Right lobe of liver (tissue), 6 donors: ENCODE data around the gene ADSS2. TPM values are rescaled to one million over a fixed set of nuclear protein-coding genes. Genes with fewer than 3 reads are reported as not detected.

Experiments used
- ATAC-seq, 4 donors: fragments of 200-7000 bp; cut with Tn5 transposase; one replicate each; pipeline ENCODE4 v1.9.1; 2020; ENCODE audit warnings: mild to moderate bottlenecking in 4 of 4, moderate library complexity in 4 of 4
- DNase-seq, 3 donors: peaks; one replicate each; pipeline ENCODE4 v3.0.0-alpha.2; 2020
- H3K27ac ChIP-seq, 3 donors: fragments of 200-600 bp; one replicate each; pipeline ENCODE4 v1.8.0; 2022
- H3K27me3 ChIP-seq, 2 donors: fragments of 200-600 bp; one replicate each; pipeline ENCODE4 v1.8.0; 2022
- H3K36me3 ChIP-seq, 4 donors: fragments of 200-600 bp; sonication (generic) in 1 of 4; one replicate each; pipeline versions ENCODE4 v1.5.1 to v1.8.0; 2017 to 2022; ENCODE audit warnings: control low read depth in 1 of 4
- H3K4me1 ChIP-seq, 4 donors: fragments of 200-600 bp; sonication (generic) in 1 of 4; one replicate each; pipeline versions ENCODE4 v1.5.1 to v1.8.0; 2017 to 2022; ENCODE audit warnings: control low read depth in 1 of 4
- H3K4me3 ChIP-seq, 3 donors: fragments of 200-600 bp; one replicate each; pipeline ENCODE4 v1.8.0; 2022
- H3K9me3 ChIP-seq, 4 donors: fragments of 200-600 bp; sonication (generic) in 1 of 4; one replicate each; pipeline versions ENCODE4 v1.5.1 to v1.8.0; 2017 to 2022; ENCODE audit warnings: control low read depth in 1 of 4
- POLR2A ChIP-seq: fragments of 450-650 bp; IDR thresholded peaks from one replicate; pipeline ENCODE4 v1.6.1; 2017; ENCODE audit warnings: antibody characterized with exemption, mild to moderate bottlenecking
- WGBS: methylation state at CpG from one replicate; pipeline ENCODE4 v1.1.6; 2018; ENCODE audit warnings: low coverage, low lambda C conversion rate; ENCODE audit not compliant: insufficient coverage; ENCODE audit errors: missing lambda C conversion rate; 5-methylcytosine and 5-hydroxymethylcytosine counted together
- intact Hi-C, 2 donors: fragments of 100-400 bp; cut with DNase I; formaldehyde crosslinking; loops; one replicate each; pipeline versions ENCODE4 v1.11.2 to v1.14.1; 2022
- total RNA-seq, 6 experiments: library from RNA; depleted of rRNA in 2 of 6; stranded (reverse); fragments of >200 nt in 2 of 6; fragmentation: NEBNext Ultra II Directional in 3 of 6; extraction: Animal tissue kit (Norgen Biotek cat#: 25700) in 3 of 6; gene quantifications; one replicate each; pipeline versions ENCODE4 v1.1.0 to v1.2.4, GENCODE V29; 2016 to 2023
- TF ChIP-seq, protein P1 (sequence below), 4 donors: fragments of 200-600 bp in 3 of 4; fragments of 450-650 bp in 1 of 4; IDR thresholded peaks; one replicate each; pipeline versions ENCODE4 v1.5.1 to v1.8.0; 2016 to 2022; ENCODE audit warnings: antibody characterized with exemption in 4 of 4, mild to moderate bottlenecking in 2 of 4
- donor health status: DM: no; HTN: yes; CAD: no.
- donor health status: DM: no; HTN: no; CAD: no.
- donor health status: DM: no; HTN: no; CAD: no.
- donor health status: DM: no; HTN: yes; CAD: no.
- donor health status: DM: no; HTN: yes; CAD: no.

ADSS2 gene
- total RNA-seq, 6 experiments from 2014 or later = 9.8 to 16.1 (median 14.5) TPM

DNA sequence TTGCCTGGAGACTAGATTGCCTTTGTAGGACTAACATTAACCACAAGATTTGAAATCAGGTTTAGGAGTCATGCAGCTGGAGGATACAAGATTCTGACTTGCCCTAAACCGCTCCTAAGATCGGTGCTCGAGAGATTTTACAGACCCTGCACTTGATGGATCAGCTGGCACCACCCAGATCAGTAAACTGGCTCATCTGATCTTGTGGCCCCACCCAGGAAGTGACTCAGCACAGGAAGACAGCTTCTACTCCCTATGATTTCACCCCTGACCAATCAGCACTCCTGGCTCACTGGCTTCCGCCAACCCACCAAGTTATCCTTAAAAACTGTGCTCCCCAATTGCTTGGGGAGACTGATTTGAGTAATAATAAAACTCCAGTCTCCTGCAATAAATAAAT, 8.5 kb upstream of the ADSS2 start:
- no peaks in the 10 kb centered on the region for H3K27me3 ChIP-seq
- H3K9me3 ChIP-seq = no peaks in the 10 kb centered on the region
- no peak overlapping the region for H3K4me3 ChIP-seq
- H3K27ac ChIP-seq = no peak overlapping the region
- DNase-seq = no peak
- no peak for ATAC-seq
- WGBS = no CpG with 5 or more reads among the region's 4 CpGs
- H3K4me1 ChIP-seq = peaks cover 0 to 6% (median 2%) of the 10 kb centered on the region in 4 donors
- TF ChIP-seq POLR2A = no peak
- TF ChIP-seq, protein P1, sequence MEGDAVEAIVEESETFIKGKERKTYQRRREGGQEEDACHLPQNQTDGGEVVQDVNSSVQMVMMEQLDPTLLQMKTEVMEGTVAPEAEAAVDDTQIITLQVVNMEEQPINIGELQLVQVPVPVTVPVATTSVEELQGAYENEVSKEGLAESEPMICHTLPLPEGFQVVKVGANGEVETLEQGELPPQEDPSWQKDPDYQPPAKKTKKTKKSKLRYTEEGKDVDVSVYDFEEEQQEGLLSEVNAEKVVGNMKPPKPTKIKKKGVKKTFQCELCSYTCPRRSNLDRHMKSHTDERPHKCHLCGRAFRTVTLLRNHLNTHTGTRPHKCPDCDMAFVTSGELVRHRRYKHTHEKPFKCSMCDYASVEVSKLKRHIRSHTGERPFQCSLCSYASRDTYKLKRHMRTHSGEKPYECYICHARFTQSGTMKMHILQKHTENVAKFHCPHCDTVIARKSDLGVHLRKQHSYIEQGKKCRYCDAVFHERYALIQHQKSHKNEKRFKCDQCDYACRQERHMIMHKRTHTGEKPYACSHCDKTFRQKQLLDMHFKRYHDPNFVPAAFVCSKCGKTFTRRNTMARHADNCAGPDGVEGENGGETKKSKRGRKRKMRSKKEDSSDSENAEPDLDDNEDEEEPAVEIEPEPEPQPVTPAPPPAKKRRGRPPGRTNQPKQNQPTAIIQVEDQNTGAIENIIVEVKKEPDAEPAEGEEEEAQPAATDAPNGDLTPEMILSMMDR (IDR thresholded peaks at IDR 0.05) = no peak
- H3K36me3 ChIP-seq = no peaks in the 10 kb centered on the region
- intact Hi-C loops = no loop called here

DNA sequence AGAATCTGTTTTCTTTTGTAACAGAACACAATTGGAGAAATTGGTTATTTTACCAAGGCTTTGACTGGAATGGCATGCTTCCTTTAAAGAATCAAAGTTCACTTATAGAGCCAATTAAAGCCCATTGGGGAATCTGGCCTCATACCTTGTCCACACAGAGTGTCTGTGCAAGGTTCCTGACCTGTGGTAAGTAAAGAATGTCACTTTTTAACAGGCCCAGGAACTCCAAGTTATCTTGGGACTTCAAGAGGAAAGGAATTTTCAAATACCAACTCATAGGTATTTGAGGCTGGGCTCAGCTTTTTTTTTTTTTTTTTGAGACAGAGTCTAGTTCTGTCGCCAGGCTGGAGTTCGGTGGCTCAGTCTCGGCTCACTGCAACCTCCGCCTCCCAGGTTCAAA, 7.1 kb upstream of the ADSS2 start:
- Histone ChIP-seq H3K4me3 (no peak overlapping the region), H3K27me3 (no peaks in the 10 kb centered on the region), H3K4me1 (peaks cover 0 to 6% (median 2%) of the 10 kb centered on the region in 4 donors), H3K9me3 (no peaks in the 10 kb centered on the region), H3K36me3 (no peaks in the 10 kb centered on the region), H3K27ac (no peak overlapping the region)
- TF ChIP-seq POLR2A = no peak
- TF ChIP-seq, protein P1 (IDR thresholded peaks at IDR 0.05) = no peak
- 96% methylated on average over 4 of the region's 4 CpGs for WGBS
- no peak for ATAC-seq
- no peak for DNase-seq
- intact Hi-C loops = no loop called here

DNA sequence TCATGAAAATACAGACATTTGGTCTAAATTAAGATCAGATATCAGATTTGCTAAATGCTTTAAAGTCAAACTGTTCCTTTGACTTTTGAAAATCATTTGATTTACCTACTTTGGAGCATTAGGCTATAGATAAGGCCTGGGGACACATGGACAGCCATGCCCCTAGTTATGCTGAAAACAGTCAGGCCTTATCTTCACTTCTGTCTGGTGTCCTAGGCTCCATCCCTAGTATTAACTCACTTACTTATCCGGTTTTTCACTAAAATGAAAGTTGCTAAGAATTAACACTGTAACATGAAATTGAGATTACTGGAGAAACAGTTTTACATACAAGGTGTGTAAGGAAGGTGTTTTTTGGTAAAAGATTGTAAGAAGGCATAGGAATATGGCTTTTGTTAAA, 4.9 kb upstream of the ADSS2 start:
- H3K4me1 ChIP-seq = peaks cover 0 to 12% (median 2%) of the 10 kb centered on the region in 4 donors
- 64% methylated on average over 1 of the region's 1 CpG for WGBS
- intact Hi-C loops = no loop called here

DNA sequence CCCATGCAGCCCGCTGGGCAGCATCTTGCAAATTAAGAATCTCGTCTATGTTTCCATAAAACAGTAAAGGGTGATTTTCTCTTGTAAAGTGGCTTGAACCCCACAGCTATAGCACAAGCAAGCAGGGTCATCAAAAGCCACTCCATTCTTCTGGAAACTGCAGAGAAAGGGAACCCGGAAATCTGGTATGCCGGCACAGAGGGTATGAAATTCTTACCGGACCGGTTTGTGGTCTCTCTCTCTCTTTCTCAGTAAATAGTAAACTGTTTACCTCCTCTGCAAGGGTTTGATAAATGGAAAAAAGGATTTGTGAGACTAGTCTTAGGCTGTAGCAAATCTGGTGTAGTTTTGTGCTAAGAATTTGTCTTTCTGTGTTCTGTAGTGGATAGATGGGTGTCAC, 2.7 kb upstream of the ADSS2 start:
- WGBS = 76% methylated on average over 6 of the region's 6 CpGs
- TF ChIP-seq POLR2A = no peak
- TF ChIP-seq, protein P1 (IDR thresholded peaks at IDR 0.05) = no peak
- Histone ChIP-seq H3K4me1 (peaks cover 0 to 14% (median 6%) of the 10 kb centered on the region in 4 donors), H3K9me3 (no peaks in the 10 kb centered on the region), H3K36me3 (no peaks in the 10 kb centered on the region), H3K27me3 (no peaks in the 10 kb centered on the region), H3K27ac (no peak overlapping the region), H3K4me3 (no peak overlapping the region)
- intact Hi-C loops = no loop called here
- DNase-seq = no peak
- ATAC-seq = no peak

More for the DNA sequence above, 4.9 kb upstream of the ADSS2 start:
- Histone ChIP-seq H3K27ac (no peak overlapping the region), H3K27me3 (no peaks in the 10 kb centered on the region), H3K36me3 (no peaks in the 10 kb centered on the region), H3K9me3 (no peaks in the 10 kb centered on the region), H3K4me3 (no peak overlapping the region)
- ATAC-seq = no peak
- TF ChIP-seq, protein P1 (IDR thresholded peaks at IDR 0.05) = no peak
- no peak for TF ChIP-seq POLR2A
- no peak for DNase-seq
